T-helper 2 cell treated with Interferon-gamma antibody and Interleukin-4, amounts not matched to agents 5 μg/mL and 100 μg/mL, for 36 hours (primary cell): ENCODE results near the gene NFYA.
"Not testable (repeated sequence)": the region's sequence is repeated elsewhere in the genome, so short reads cannot be mapped to it uniquely, and the experiment has no call there.

Experiments used
- DNase-seq: peaks from one replicate; pipeline ENCODE4 v3.0.0; 2021; ENCODE audit warnings: low spot score
- H3K27ac Mint-ChIP-seq: one replicate; pipeline ENCODE4 v1.8.0; 2021; ENCODE audit warnings: mild to moderate bottlenecking, mixed read lengths
- H3K27me3 Mint-ChIP-seq: one replicate; pipeline ENCODE4 v1.8.0; 2021; ENCODE audit warnings: low read depth, mixed read lengths
- H3K36me3 Mint-ChIP-seq: one replicate; pipeline ENCODE4 v1.8.0; 2021; ENCODE audit warnings: low read depth, mixed read lengths
- H3K4me1 Mint-ChIP-seq: one replicate; pipeline ENCODE4 v1.8.0; 2021; ENCODE audit warnings: low read depth, mixed read lengths
- H3K4me3 Mint-ChIP-seq: one replicate; pipeline ENCODE4 v1.8.0; 2022; ENCODE audit warnings: mild to moderate bottlenecking, moderate library complexity, mixed read lengths
- H3K9me3 Mint-ChIP-seq: one replicate; pipeline ENCODE4 v1.8.0; 2021; ENCODE audit warnings: mixed read lengths

Gene NFYA

GRCh38 chr6:41092421-41093140, 19.8 kb downstream of the NFYA start:
- Mint-ChIP-seq H3K9me3 (no peaks in the 10 kb centered on the region), H3K4me1 (peaks cover 5% of the 10 kb centered on the region), H3K4me3 (no peak overlapping the region), H3K27me3 (no peaks in the 10 kb centered on the region), H3K36me3 (peaks cover 64% of the 10 kb centered on the region), H3K27ac (no peak overlapping the region)
- DNase-seq: no peak

GRCh38 chr6:41093729-41094128, 21.0 kb downstream of the NFYA start:
- H3K4me3 Mint-ChIP-seq: no peak overlapping the region
- peaks cover 5% of the 10 kb centered on the region for H3K4me1 Mint-ChIP-seq
- DNase-seq: no peak
- H3K9me3 Mint-ChIP-seq: no peaks in the 10 kb centered on the region
- H3K27me3 Mint-ChIP-seq: no peaks in the 10 kb centered on the region
- peaks cover 68% of the 10 kb centered on the region for H3K36me3 Mint-ChIP-seq
- no peak overlapping the region for H3K27ac Mint-ChIP-seq

GRCh38 chr6:41097467-41098090, 24.8 kb downstream of the NFYA start:
- Mint-ChIP-seq H3K4me1 (peaks cover 8% of the 10 kb centered on the region), H3K27ac (no peak overlapping the region), H3K9me3 (no peaks in the 10 kb centered on the region), H3K27me3 (no peaks in the 10 kb centered on the region), H3K36me3 (peaks cover 67% of the 10 kb centered on the region), H3K4me3 (no peak overlapping the region)
- DNase-seq: no peak

GRCh38 chr6:41098366-41098765, 25.6 kb downstream of the NFYA start:
- Mint-ChIP-seq H3K4me3 (no peak overlapping the region), H3K4me1 (peaks cover 8% of the 10 kb centered on the region), H3K27me3 (no peaks in the 10 kb centered on the region), H3K9me3 (no peaks in the 10 kb centered on the region), H3K36me3 (peaks cover 63% of the 10 kb centered on the region), H3K27ac (no peak overlapping the region)
- no peak for DNase-seq

- Mint-ChIP-seq H3K4me1 (peaks cover 3% of the 10 kb centered on the region), H3K36me3 (peaks cover 46% of the 10 kb centered on the region), H3K27ac (no peak overlapping the region), H3K4me3 (no peak overlapping the region), H3K27me3 (no peaks in the 10 kb centered on the region), H3K9me3 (no peaks in the 10 kb centered on the region)
- DNase-seq: no peak
Measured at GRCh38 chr6:41100871-41101287, 28.1 kb downstream of the NFYA start.

GRCh38 chr6:41103847-41104246, 31.1 kb downstream of the NFYA start:
- no peak overlapping the region for H3K27ac Mint-ChIP-seq
- H3K36me3 Mint-ChIP-seq: peaks cover 24% of the 10 kb centered on the region
- H3K9me3 Mint-ChIP-seq: no peaks in the 10 kb centered on the region
- no peak overlapping the region for H3K4me3 Mint-ChIP-seq
- no peaks in the 10 kb centered on the region for H3K27me3 Mint-ChIP-seq
- H3K4me1 Mint-ChIP-seq: peaks cover 3% of the 10 kb centered on the region
- no peak for DNase-seq

GRCh38 chr6:41111017-41111416, 38.2 kb downstream of the NFYA start:
- no peaks in the 10 kb centered on the region for H3K9me3 Mint-ChIP-seq
- no peaks in the 10 kb centered on the region for H3K27me3 Mint-ChIP-seq
- H3K36me3 Mint-ChIP-seq: peaks cover 2% of the 10 kb centered on the region
- H3K4me1 Mint-ChIP-seq: no peaks in the 10 kb centered on the region
- no peak overlapping the region for H3K27ac Mint-ChIP-seq
- H3K4me3 Mint-ChIP-seq: no peak overlapping the region
- no peak for DNase-seq

GRCh38 chr6:41115027-41115426, 42.3 kb downstream of the NFYA start:
- not testable (repeated sequence) for H3K9me3 Mint-ChIP-seq, DNase-seq, H3K27me3 Mint-ChIP-seq, H3K27ac Mint-ChIP-seq, H3K4me3 Mint-ChIP-seq, H3K36me3 Mint-ChIP-seq, H3K4me1 Mint-ChIP-seq

- peaks cover 5% of the 10 kb centered on the region for H3K36me3 Mint-ChIP-seq
- H3K27ac Mint-ChIP-seq: no peak overlapping the region
- H3K4me3 Mint-ChIP-seq: no peak overlapping the region
- no peaks in the 10 kb centered on the region for H3K4me1 Mint-ChIP-seq
- no peaks in the 10 kb centered on the region for H3K27me3 Mint-ChIP-seq
- no peak for DNase-seq
- H3K9me3 Mint-ChIP-seq: no peaks in the 10 kb centered on the region
Measured at GRCh38 chr6:41119508-41119907, 46.7 kb downstream of the NFYA start.

- Mint-ChIP-seq H3K27ac (no peak overlapping the region), H3K9me3 (no peaks in the 10 kb centered on the region), H3K27me3 (no peaks in the 10 kb centered on the region), H3K4me3 (no peak overlapping the region), H3K4me1 (no peaks in the 10 kb centered on the region), H3K36me3 (peaks cover 5% of the 10 kb centered on the region)
- no peak for DNase-seq
Measured at GRCh38 chr6:41120058-41120457, 47.3 kb downstream of the NFYA start.

GRCh38 chr6:41122373-41122772, 49.6 kb downstream of the NFYA start:
- no peak for DNase-seq
- no peaks in the 10 kb centered on the region for H3K27me3 Mint-ChIP-seq
- H3K4me1 Mint-ChIP-seq: no peaks in the 10 kb centered on the region
- no peaks in the 10 kb centered on the region for H3K9me3 Mint-ChIP-seq
- no peak overlapping the region for H3K27ac Mint-ChIP-seq
- H3K36me3 Mint-ChIP-seq: peaks cover 6% of the 10 kb centered on the region
- no peak overlapping the region for H3K4me3 Mint-ChIP-seq

GRCh38 chr6:41122918-41123317, 50.1 kb downstream of the NFYA start:
- no peaks in the 10 kb centered on the region for H3K9me3 Mint-ChIP-seq
- H3K27ac Mint-ChIP-seq: no peak overlapping the region
- H3K4me1 Mint-ChIP-seq: no peaks in the 10 kb centered on the region
- no peak for DNase-seq
- no peak overlapping the region for H3K4me3 Mint-ChIP-seq
- H3K27me3 Mint-ChIP-seq: no peaks in the 10 kb centered on the region
- H3K36me3 Mint-ChIP-seq: peaks cover 8% of the 10 kb centered on the region

- Mint-ChIP-seq H3K27ac (no peak overlapping the region), H3K4me1 (no peaks in the 10 kb centered on the region), H3K9me3 (no peaks in the 10 kb centered on the region), H3K4me3 (no peak overlapping the region), H3K36me3 (peaks cover 8% of the 10 kb centered on the region), H3K27me3 (no peaks in the 10 kb centered on the region)
- no peak for DNase-seq
Measured at GRCh38 chr6:41125282-41125681, 52.5 kb downstream of the NFYA start.

GRCh38 chr6:41132254-41132653, 59.5 kb downstream of the NFYA start:
- H3K9me3 Mint-ChIP-seq: no peaks in the 10 kb centered on the region
- H3K36me3 Mint-ChIP-seq: peaks cover 3% of the 10 kb centered on the region
- no peaks in the 10 kb centered on the region for H3K27me3 Mint-ChIP-seq
- H3K4me1 Mint-ChIP-seq: peaks cover 3% of the 10 kb centered on the region
- no peak for DNase-seq
- no peak overlapping the region for H3K27ac Mint-ChIP-seq
- no peak overlapping the region for H3K4me3 Mint-ChIP-seq
